ENCODE data around the gene MOB1B. TPM values are rescaled to one million over a fixed set of nuclear protein-coding genes. Genes with fewer than 3 reads are reported as not detected.
"Not testable (repeated sequence)": the region's sequence is repeated elsewhere in the genome, so short reads cannot be mapped to it uniquely, and the experiment has no call there.

The MOB1B gene
- total RNA-seq, 4 donors from 2014 or later, result 8.3 to 17.9 (median 11.6) TPM

- H3K27ac ChIP-seq, result no peak overlapping the region
- WGBS, 2 donors, result 53 to 72% methylated on average over 1 of the region's 1 CpG
- no peak for TF ChIP-seq POLR2A (IDR thresholded peaks at IDR 0.05)
- no peak for TF ChIP-seq CTCF (IDR thresholded peaks at IDR 0.05)
- H3K27me3 ChIP-seq, result no peaks in the 10 kb centered on the region
- peaks cover 0 to 16% (median 0%) of the 10 kb centered on the region in 3 donors for H3K4me1 ChIP-seq
- no peaks in the 10 kb centered on the region for H3K9me3 ChIP-seq
- intact Hi-C loops (cut with DNase I), result loop anchor here (10.0 kb wide), 1 partner anchor 375 kb away; no protein-coding TSS in a partner anchor
- peaks cover 0 to 67% (median 0%) of the 10 kb centered on the region in 3 donors for H3K36me3 ChIP-seq
- no peak for DNase-seq
- H3K4me3 ChIP-seq, result no peak overlapping the region
These were observed 127.3 kb downstream of the MOB1B start for GRCh38 chr4:71029504-71029903.

- H3K27ac ChIP-seq; intact Hi-C loops (cut with DNase I); H3K27me3 ChIP-seq; DNase-seq; H3K9me3 ChIP-seq; H3K4me3 ChIP-seq; H3K4me1 ChIP-seq: not testable (repeated sequence)
- peaks cover 0 to 92% (median 0%) of the 10 kb centered on the region in 3 donors for H3K36me3 ChIP-seq
- WGBS, 2 donors, result 93 to 94% methylated on average over 7 to 10 of the region's 10 CpGs
These were observed 129.9 kb downstream of the MOB1B start for GRCh38 chr4:71032106-71032505.

Other genes with a start within 250 kb of the MOB1B start
- 100 to 1,000 TPM in 1 of 4 donors, 10 to 100 TPM in 1, 1 to 10 TPM in 1, not detected in 1; 2.0 to 138 (median 29.0) TPM for gene JCHAIN, start 235.9 kb upstream of the MOB1B start, total RNA-seq
- 10 to 100 TPM; 16.0 to 29.8 (median 24.4) TPM for gene UTP3, start 213.8 kb upstream of the MOB1B start, total RNA-seq
- 10 to 100 TPM; 30.4 to 63.9 (median 42.4) TPM for gene RUFY3, start 180.4 kb upstream of the MOB1B start, total RNA-seq
- gene GRSF1, start 62.5 kb upstream of the MOB1B start, total RNA-seq, result 10 to 100 TPM; 33.4 to 59.5 (median 54.0) TPM
- 10 to 100 TPM in 3 of 4 donors, 1 to 10 TPM in 1; 8.5 to 22.1 (median 15.9) TPM for gene DCK, start 91.3 kb downstream of the MOB1B start, total RNA-seq

Measured in esophagus squamous epithelium (tissue), 5 donors.